Colonic mucosa (tissue), 4 donors: ENCODE results near the gene ALOXE3. TPM values are rescaled to one million over a fixed set of nuclear protein-coding genes. Genes with fewer than 3 reads are reported as not detected.
A peak's percentile ranks its signal among the peaks of the same experiment; 100 is the strongest.

Experiments used
- DNase-seq: peaks from one replicate; pipeline ENCODE4 v3.0.0-alpha.2; 2020
- H3K27ac ChIP-seq: fragments of 200-600 bp; one replicate; pipeline ENCODE4 v1.8.0; 2021
- H3K27me3 ChIP-seq: fragments of 200-600 bp; one replicate; pipeline ENCODE4 v1.8.0; 2021
- H3K36me3 ChIP-seq: fragments of 200-600 bp; one replicate; pipeline ENCODE4 v1.8.0; 2021
- H3K4me1 ChIP-seq: fragments of 200-600 bp; one replicate; pipeline ENCODE4 v1.8.0; 2021; ENCODE audit warnings: mild to moderate bottlenecking
- H3K4me3 ChIP-seq: fragments of 200-600 bp; one replicate; pipeline ENCODE4 v1.8.0; 2021
- H3K9ac ChIP-seq, 2 donors: one replicate each; pipeline ENCODE4 v1.7.0; 2013; ENCODE audit warnings: control low read depth in 2 of 2, low read depth in 2 of 2, low read length in 2 of 2
- H3K9me3 ChIP-seq: fragments of 200-600 bp; one replicate; pipeline ENCODE4 v1.8.0; 2021
- CTCF ChIP-seq: fragments of 200-600 bp; IDR thresholded peaks from one replicate; pipeline ENCODE4 v1.8.0; 2022; ENCODE audit warnings: antibody characterized with exemption, mild to moderate bottlenecking
- intact Hi-C: fragments of 100-400 bp; cut with DNase I; formaldehyde crosslinking; loops from one replicate; pipeline ENCODE4 v1.14.1; 2022
- total RNA-seq, 2 donors: library from RNA; stranded (reverse); fragmentation: NEBNext Ultra II Directional in 1 of 2; extraction: Animal tissue kit (Norgen Biotek cat#: 25700) in 1 of 2; gene quantifications; one replicate each; pipeline ENCODE4 v1.2.1, GENCODE V29; 2021
- donor health status: healthy.
- donor health status: DM: no; HTN: no; CAD: no.
- donor health status: DM: no; HTN: no; CAD: no.

The ALOXE3 gene
- total RNA-seq, 2 donors from 2014 or later = not detected

- Histone ChIP-seq H3K27ac (no peak within 1 kb of the TSS), H3K9me3 (no peaks in the 10 kb centered on the region), H3K36me3 (no peaks in the 10 kb centered on the region), H3K4me3 (peak within 1 kb of the TSS; percentile 50), H3K4me1 (peaks cover 46% of the 10 kb centered on the region), H3K27me3 (peaks cover 44% of the 10 kb centered on the region), H3K9ac (peak within 1 kb of the TSS; percentile 41 to 55)
- no peak for TF ChIP-seq CTCF
- intact Hi-C loops = no loop called here
- DNase-seq = no peak
These were observed 5.5 kb upstream of the ALOXE3 start, which contains the start of gene HES7 for GRCh38 chr17:8123695-8124349. HES7 (minus strand) TSS chr17:8124106; CDS start chr17:8124084, 22 bp downstream.

GRCh38 chr17:8122924-8123694, 4.8 kb upstream of the ALOXE3 start:
- peak overlapping the region; percentile 50 for H3K4me3 ChIP-seq
- TF ChIP-seq CTCF = no peak
- intact Hi-C loops = no loop called here

GRCh38 chr17:8122422-8122923, 4.2 kb upstream of the ALOXE3 start:
- intact Hi-C loops = no loop called here
- DNase-seq = peak; percentile 44
- Histone ChIP-seq H3K27ac (no peak overlapping the region), H3K36me3 (no peaks in the 10 kb centered on the region), H3K27me3 (peaks cover 49% of the 10 kb centered on the region), H3K9ac (peak overlapping the region; percentile 16 to 24), H3K4me3 (peak overlapping the region; percentile 50), H3K9me3 (no peaks in the 10 kb centered on the region), H3K4me1 (peaks cover 53% of the 10 kb centered on the region)
- no peak for TF ChIP-seq CTCF

More at GRCh38 chr17:8122924-8123694, 4.8 kb upstream of the ALOXE3 start:
- Histone ChIP-seq H3K9ac (peak overlapping the region; percentile 41 to 51), H3K9me3 (no peaks in the 10 kb centered on the region), H3K27ac (no peak overlapping the region), H3K4me1 (peaks cover 48% of the 10 kb centered on the region), H3K36me3 (no peaks in the 10 kb centered on the region), H3K27me3 (peaks cover 44% of the 10 kb centered on the region)
- peak; percentile 53 for DNase-seq

- Histone ChIP-seq H3K27ac (no peak overlapping the region), H3K9ac (peak overlapping the region; percentile 16 to 24), H3K36me3 (no peaks in the 10 kb centered on the region), H3K4me3 (peak overlapping the region; percentile 50), H3K4me1 (peaks cover 53% of the 10 kb centered on the region), H3K27me3 (peaks cover 55% of the 10 kb centered on the region), H3K9me3 (no peaks in the 10 kb centered on the region)
- peak; percentile 65 for DNase-seq
- peak; percentile 18 for TF ChIP-seq CTCF
- intact Hi-C loops = loop anchor here (2.0 kb wide), 1 partner anchor 65 kb away; no protein-coding TSS in a partner anchor
These were observed 3.5 kb upstream of the ALOXE3 start for GRCh38 chr17:8121681-8122421.

GRCh38 chr17:8121407-8121680, 3.0 kb upstream of the ALOXE3 start:
- no peak overlapping the region for H3K27ac ChIP-seq

More at GRCh38 chr17:8121407-8121680, 3.0 kb upstream of the ALOXE3 start:
- Histone ChIP-seq H3K9me3 (no peaks in the 10 kb centered on the region), H3K36me3 (no peaks in the 10 kb centered on the region), H3K9ac (no peak overlapping the region), H3K4me1 (peaks cover 53% of the 10 kb centered on the region), H3K4me3 (peak overlapping the region; percentile 50), H3K27me3 (peaks cover 60% of the 10 kb centered on the region)
- intact Hi-C loops = loop anchor here (2.0 kb wide), 1 partner anchor 65 kb away; no protein-coding TSS in a partner anchor
- TF ChIP-seq CTCF = no peak
- no peak for DNase-seq
